K562 (cell line): ENCODE results near the gene SLC25A1. TPM values are rescaled to one million over a fixed set of nuclear protein-coding genes. Genes with fewer than 3 reads are reported as not detected.
A peak's percentile ranks its signal among the peaks of the same experiment; 100 is the strongest.

ENCODE experiments used
- BDP1 ChIP-seq: IDR thresholded peaks from 3 replicates; pipeline ENCODE4 v1.6.1; 2011; ENCODE audit not compliant: insufficient read length, insufficient read depth
- ERF ChIP-seq: fragments of 450-650 bp; formaldehyde crosslinking; IDR thresholded peaks from 2 replicates; pipeline ENCODE4 v1.4.0; 2020; ENCODE audit warnings: mild to moderate bottlenecking, mixed read lengths
- HCFC1 ChIP-seq: IDR thresholded peaks from 2 replicates; pipeline ENCODE4 v1.6.1; 2012; ENCODE audit warnings: low read depth, low read length, improper control_type of control experiment
- HNRNPUL1 ChIP-seq: fragments of 200-400 bp; formaldehyde crosslinking; IDR thresholded peaks from 2 replicates; pipeline ENCODE4 v1.6.1; 2017; ENCODE audit warnings: low read length
- RAD51 ChIP-seq: fragments of 450-650 bp; IDR thresholded peaks from 2 replicates; pipeline ENCODE4 v1.7.1; 2016; ENCODE audit warnings: low read depth, mild to moderate bottlenecking, borderline replicate concordance
- TOE1 ChIP-seq, 2 experiments: fragments of 450-650 bp in 1 of 2; sonication (generic) in 1 of 2; formaldehyde crosslinking in 1 of 2; IDR thresholded peaks; 2 replicates each; pipeline versions ENCODE4 v1.7.1 to v1.8.0; 2016 to 2022; ENCODE audit warnings: borderline replicate concordance in 2 of 2, mild to moderate bottlenecking in 2 of 2, antibody characterized with exemption in 1 of 2, inconsistent platforms in 1 of 2, low read depth in 1 of 2, missing genetic modification reagents in 1 of 2, moderate library complexity in 1 of 2
- XRCC4 ChIP-seq: IDR thresholded peaks from one replicate; pipeline ENCODE4 v1.6.1; 2011; ENCODE audit not compliant: insufficient read depth, insufficient read length; ENCODE audit errors: extremely low read depth
- ZBTB9 ChIP-seq: fragments of 450-650 bp; formaldehyde crosslinking; IDR thresholded peaks from 2 replicates; pipeline ENCODE4 v1.4.0; 2020; ENCODE audit warnings: mild to moderate bottlenecking, moderate library complexity
- ZNF121 ChIP-seq: sonication (generic); formaldehyde crosslinking; conservative IDR thresholded peaks from 2 replicates; pipeline ENCODE4 v1.8.0; 2022; ENCODE audit warnings: missing genetic modification reagents
- ZNF398 ChIP-seq: fragments of 250-450 bp; sonication (Bioruptor Pico); IDR thresholded peaks from 2 replicates; pipeline ENCODE4 v1.8.0; 2021; ENCODE audit warnings: moderate library complexity, mild to moderate bottlenecking, inconsistent platforms
- polyA plus RNA-seq, 8 experiments: library from polyadenylated mRNA; depleted of rRNA in 4 of 8; stranded (reverse) in 5 of 8; unstranded in 3 of 8; fragments of >200 nt; fragmentation: Nextera tagmentation in 2 of 8; fragmentation: Illumina TruSeq in 1 of 8; extraction: Ambion mirVana in 2 of 8; extraction: Trizol in 1 of 8; gene quantifications; 2 replicates each; pipeline versions ENCODE4 v1.2.1 to v1.2.3, GENCODE V29; 2011 to 2014; ENCODE audit warnings: inconsistent platforms in 1 of 8, missing spikeins in 1 of 8
- total RNA-seq, 7 experiments: library from RNA; depleted of rRNA in 6 of 7; stranded (reverse); fragments of >200 nt in 6 of 7; fragmentation: Illumina TruSeq in 2 of 7; extraction: Trizol in 2 of 7; gene quantifications; 2 replicates each; pipeline versions ENCODE4 v1.2.1 to v1.2.3, GENCODE V29; 2011 to 2021; ENCODE audit warnings: low replicate concordance in 1 of 7
- TF ChIP-seq, protein P1 (sequence below): sonication (generic); formaldehyde crosslinking; IDR thresholded peaks from 2 replicates; pipeline ENCODE4 v1.8.0; 2022; ENCODE audit warnings: missing genetic modification reagents, mild to moderate bottlenecking, moderate library complexity, borderline replicate concordance
- TF ChIP-seq, protein P2 (sequence below): sonication (generic); formaldehyde crosslinking; IDR thresholded peaks from 2 replicates; pipeline ENCODE4 v1.8.0; 2022; ENCODE audit warnings: mild to moderate bottlenecking, missing genetic modification reagents
- TF ChIP-seq, protein P3 (sequence below): sonication (generic); formaldehyde crosslinking; IDR thresholded peaks from 2 replicates; pipeline ENCODE4 v1.5.0; 2020; ENCODE audit warnings: missing genetic modification reagents
- TF ChIP-seq, protein P4 (sequence below): sonication (generic); formaldehyde crosslinking; IDR thresholded peaks from 2 replicates; pipeline ENCODE4 v1.8.1; 2023; ENCODE audit warnings: mild to moderate bottlenecking, missing genetic modification reagents

The SLC25A1 gene
- total and polyA plus RNA-seq, 9 of the 15 experiments (the other 6 are each of a cell fraction or from before 2014, with no cell fraction given), result 11.0 to 408 (median 110) TPM

- TF ChIP-seq, protein P1, sequence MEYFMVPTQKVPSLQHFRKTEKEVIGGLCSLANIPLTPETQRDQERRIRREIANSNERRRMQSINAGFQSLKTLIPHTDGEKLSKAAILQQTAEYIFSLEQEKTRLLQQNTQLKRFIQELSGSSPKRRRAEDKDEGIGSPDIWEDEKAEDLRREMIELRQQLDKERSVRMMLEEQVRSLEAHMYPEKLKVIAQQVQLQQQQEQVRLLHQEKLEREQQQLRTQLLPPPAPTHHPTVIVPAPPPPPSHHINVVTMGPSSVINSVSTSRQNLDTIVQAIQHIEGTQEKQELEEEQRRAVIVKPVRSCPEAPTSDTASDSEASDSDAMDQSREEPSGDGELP (CRISPR knock-in tag), result no peak
- TF ChIP-seq ZNF121 (CRISPR knock-in tag) (peak; percentile 94), XRCC4 (no peak), RAD51 (peak; percentile 30; the same call in 1 of the 2 replicates), HNRNPUL1 (0 out of 2 replicates have a peak, but pooled peaks have one; percentile 14), HCFC1 (peak; percentile 9; the same call in 1 of the 2 replicates), ZBTB9 (CRISPR knock-in tag) (no peak), ZNF398 (no peak), TOE1 (IDR thresholded peaks at IDR 0.05; ENCODE audit: borderline replicate concordance) (peak; percentile 71), TOE1 (CRISPR knock-in tag; IDR thresholded peaks at IDR 0.05; ENCODE audit: borderline replicate concordance, low read depth) (peak; percentile 63; the same call in 1 of the 2 replicates), ERF (CRISPR knock-in tag) (no peak), BDP1 (no peak)
- TF ChIP-seq, protein P2, sequence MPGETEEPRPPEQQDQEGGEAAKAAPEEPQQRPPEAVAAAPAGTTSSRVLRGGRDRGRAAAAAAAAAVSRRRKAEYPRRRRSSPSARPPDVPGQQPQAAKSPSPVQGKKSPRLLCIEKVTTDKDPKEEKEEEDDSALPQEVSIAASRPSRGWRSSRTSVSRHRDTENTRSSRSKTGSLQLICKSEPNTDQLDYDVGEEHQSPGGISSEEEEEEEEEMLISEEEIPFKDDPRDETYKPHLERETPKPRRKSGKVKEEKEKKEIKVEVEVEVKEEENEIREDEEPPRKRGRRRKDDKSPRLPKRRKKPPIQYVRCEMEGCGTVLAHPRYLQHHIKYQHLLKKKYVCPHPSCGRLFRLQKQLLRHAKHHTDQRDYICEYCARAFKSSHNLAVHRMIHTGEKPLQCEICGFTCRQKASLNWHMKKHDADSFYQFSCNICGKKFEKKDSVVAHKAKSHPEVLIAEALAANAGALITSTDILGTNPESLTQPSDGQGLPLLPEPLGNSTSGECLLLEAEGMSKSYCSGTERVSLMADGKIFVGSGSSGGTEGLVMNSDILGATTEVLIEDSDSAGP (CRISPR knock-in tag), result peak; percentile 56; the same call in 1 of the 2 replicates
- TF ChIP-seq, protein P3, sequence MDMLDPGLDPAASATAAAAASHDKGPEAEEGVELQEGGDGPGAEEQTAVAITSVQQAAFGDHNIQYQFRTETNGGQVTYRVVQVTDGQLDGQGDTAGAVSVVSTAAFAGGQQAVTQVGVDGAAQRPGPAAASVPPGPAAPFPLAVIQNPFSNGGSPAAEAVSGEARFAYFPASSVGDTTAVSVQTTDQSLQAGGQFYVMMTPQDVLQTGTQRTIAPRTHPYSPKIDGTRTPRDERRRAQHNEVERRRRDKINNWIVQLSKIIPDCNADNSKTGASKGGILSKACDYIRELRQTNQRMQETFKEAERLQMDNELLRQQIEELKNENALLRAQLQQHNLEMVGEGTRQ (CRISPR knock-in tag), result peak; percentile 26; the same call in 1 of the 2 replicates
- TF ChIP-seq, protein P4, sequence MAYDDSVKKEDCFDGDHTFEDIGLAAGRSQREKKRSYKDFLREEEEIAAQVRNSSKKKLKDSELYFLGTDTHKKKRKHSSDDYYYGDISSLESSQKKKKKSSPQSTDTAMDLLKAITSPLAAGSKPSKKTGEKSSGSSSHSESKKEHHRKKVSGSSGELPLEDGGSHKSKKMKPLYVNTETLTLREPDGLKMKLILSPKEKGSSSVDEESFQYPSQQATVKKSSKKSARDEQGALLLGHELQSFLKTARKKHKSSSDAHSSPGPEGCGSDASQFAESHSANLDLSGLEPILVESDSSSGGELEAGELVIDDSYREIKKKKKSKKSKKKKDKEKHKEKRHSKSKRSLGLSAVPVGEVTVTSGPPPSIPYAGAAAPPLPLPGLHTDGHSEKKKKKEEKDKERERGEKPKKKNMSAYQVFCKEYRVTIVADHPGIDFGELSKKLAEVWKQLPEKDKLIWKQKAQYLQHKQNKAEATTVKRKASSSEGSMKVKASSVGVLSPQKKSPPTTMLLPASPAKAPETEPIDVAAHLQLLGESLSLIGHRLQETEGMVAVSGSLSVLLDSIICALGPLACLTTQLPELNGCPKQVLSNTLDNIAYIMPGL (CRISPR knock-in tag), result 0 out of 2 replicates have a peak, but pooled peaks have one; percentile 38
Observed at GRCh38 chr22:19152942-19153883, 25.3 kb downstream of the SLC25A1 start (continued).
